Measurements from ENCODE around the gene ZNF287.

GRCh38 chr17:16537130-16537458, 31.9 kb downstream of the ZNF287 start:
- no peak for TF ChIP-seq CTCF (IDR thresholded peaks at IDR 0.05; ENCODE audit: extremely low read depth in 1 of 2, insufficient read depth in 1 of 2, low read depth in 1 of 2, low read length in 2 of 2)
- TF ChIP-seq EZH2 (IDR thresholded peaks at IDR 0.05; ENCODE audit: borderline replicate concordance, low read depth, low read length, severe bottlenecking): no peak
- no peak for TF ChIP-seq POLR2A (IDR thresholded peaks at IDR 0.05; ENCODE audit: low read depth, low read length)

Measured in endothelial cell of umbilical vein (primary cell).